Calu3 (cell line): ENCODE data around the gene SLC4A7. TPM values are rescaled to one million over a fixed set of nuclear protein-coding genes. Genes with fewer than 3 reads are reported as not detected.
"Not testable (repeated sequence)": the region's sequence is repeated elsewhere in the genome, so short reads cannot be mapped to it uniquely, and the experiment has no call there.

Experiments
- BruUV-seq: library from RNA; stranded (reverse); fragments of 400-500 nt; replicated peaks from 2 replicates; lab custom pipeline; 2021; lab: Mats Ljungman, UMichigan
- CTCF ChIA-PET: fragments of 300-600 bp; sonication (Branson Sonifier 250); formaldehyde crosslinking; loops from one replicate; lab custom pipeline; 2022; ENCODE audit warnings: antibody characterized with exemption; lab: Charles Lee
- DNase-seq: peaks from one replicate; pipeline ENCODE4 v3.0.0; 2022
- H3K27ac Mint-ChIP-seq: one replicate; pipeline ENCODE4 v1.8.0; 2022; ENCODE audit warnings: mixed read lengths; ENCODE audit not compliant: unreplicated experiment
- H3K27me3 Mint-ChIP-seq: one replicate; pipeline ENCODE4 v1.8.0; 2022; ENCODE audit warnings: mixed read lengths; ENCODE audit not compliant: unreplicated experiment
- H3K36me3 Mint-ChIP-seq: one replicate; pipeline ENCODE4 v1.8.0; 2022; ENCODE audit warnings: mild to moderate bottlenecking, moderate library complexity, mixed read lengths; ENCODE audit not compliant: insufficient read depth, unreplicated experiment
- H3K4me1 Mint-ChIP-seq: one replicate; pipeline ENCODE4 v1.8.0; 2022; ENCODE audit warnings: mild to moderate bottlenecking, low read depth, mixed read lengths; ENCODE audit not compliant: unreplicated experiment
- H3K4me3 Mint-ChIP-seq: one replicate; pipeline ENCODE4 v1.8.0; 2022; ENCODE audit warnings: mild to moderate bottlenecking, low read depth, moderate library complexity, mixed read lengths; ENCODE audit not compliant: unreplicated experiment
- H3K9me3 Mint-ChIP-seq: one replicate; pipeline ENCODE4 v1.8.0; 2022; ENCODE audit warnings: low read depth, mixed read lengths; ENCODE audit not compliant: unreplicated experiment
- intact Hi-C: fragments of 100-400 bp; cut with micrococcal nuclease; formaldehyde crosslinking; loops from one replicate; pipeline ENCODE4 v1.10.0; 2022; ENCODE audit not compliant: unreplicated experiment
- total RNA-seq: library from RNA; stranded (reverse); gene quantifications from 2 replicates; pipeline ENCODE4 v1.2.3, GENCODE V29; 2022
- TF ChIP-seq, protein P1 (sequence below): fragments of 200-600 bp; IDR thresholded peaks from one replicate; pipeline ENCODE4 v1.8.0; 2022; ENCODE audit warnings: antibody characterized with exemption; ENCODE audit not compliant: unreplicated experiment

The SLC4A7 gene
- total RNA-seq, 1 experiment from 2014 or later = 61.6 TPM

DNA sequence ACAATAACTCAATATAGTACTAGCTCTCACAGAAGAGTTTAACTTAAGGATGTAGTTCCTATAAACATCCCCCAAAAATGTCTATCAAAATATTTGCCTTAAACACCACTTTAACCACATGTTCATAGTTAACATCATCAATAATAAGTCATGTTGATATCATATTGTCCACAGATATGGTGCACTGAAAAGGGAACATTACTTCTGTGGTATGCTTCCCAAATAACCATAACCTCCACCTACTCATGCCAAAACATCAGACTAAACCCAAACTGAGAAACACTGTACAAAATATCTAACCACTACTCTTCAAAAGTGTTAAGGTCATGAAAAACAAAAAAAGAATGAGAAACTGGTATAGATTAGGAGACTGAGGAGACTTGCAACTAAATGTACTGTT lies 32.9 kb downstream of the SLC4A7 start:
- Mint-ChIP-seq H3K27me3 (no peaks in the 10 kb centered on the region), H3K36me3 (peaks cover 12% of the 10 kb centered on the region), H3K4me1 (peaks cover 8% of the 10 kb centered on the region), H3K4me3 (no peak overlapping the region), H3K9me3 (no peaks in the 10 kb centered on the region), H3K27ac (no peak overlapping the region)
- CTCF ChIA-PET = interaction anchor here (0.7 kb wide), 1 partner anchor 226 kb away, joined by 3 read pairs; no protein-coding TSS in a partner anchor
- no TSS peak for BruUV-seq
- intact Hi-C loops = no loop called here
- no peak for DNase-seq
- TF ChIP-seq, protein P1, sequence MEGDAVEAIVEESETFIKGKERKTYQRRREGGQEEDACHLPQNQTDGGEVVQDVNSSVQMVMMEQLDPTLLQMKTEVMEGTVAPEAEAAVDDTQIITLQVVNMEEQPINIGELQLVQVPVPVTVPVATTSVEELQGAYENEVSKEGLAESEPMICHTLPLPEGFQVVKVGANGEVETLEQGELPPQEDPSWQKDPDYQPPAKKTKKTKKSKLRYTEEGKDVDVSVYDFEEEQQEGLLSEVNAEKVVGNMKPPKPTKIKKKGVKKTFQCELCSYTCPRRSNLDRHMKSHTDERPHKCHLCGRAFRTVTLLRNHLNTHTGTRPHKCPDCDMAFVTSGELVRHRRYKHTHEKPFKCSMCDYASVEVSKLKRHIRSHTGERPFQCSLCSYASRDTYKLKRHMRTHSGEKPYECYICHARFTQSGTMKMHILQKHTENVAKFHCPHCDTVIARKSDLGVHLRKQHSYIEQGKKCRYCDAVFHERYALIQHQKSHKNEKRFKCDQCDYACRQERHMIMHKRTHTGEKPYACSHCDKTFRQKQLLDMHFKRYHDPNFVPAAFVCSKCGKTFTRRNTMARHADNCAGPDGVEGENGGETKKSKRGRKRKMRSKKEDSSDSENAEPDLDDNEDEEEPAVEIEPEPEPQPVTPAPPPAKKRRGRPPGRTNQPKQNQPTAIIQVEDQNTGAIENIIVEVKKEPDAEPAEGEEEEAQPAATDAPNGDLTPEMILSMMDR = no peak

DNA sequence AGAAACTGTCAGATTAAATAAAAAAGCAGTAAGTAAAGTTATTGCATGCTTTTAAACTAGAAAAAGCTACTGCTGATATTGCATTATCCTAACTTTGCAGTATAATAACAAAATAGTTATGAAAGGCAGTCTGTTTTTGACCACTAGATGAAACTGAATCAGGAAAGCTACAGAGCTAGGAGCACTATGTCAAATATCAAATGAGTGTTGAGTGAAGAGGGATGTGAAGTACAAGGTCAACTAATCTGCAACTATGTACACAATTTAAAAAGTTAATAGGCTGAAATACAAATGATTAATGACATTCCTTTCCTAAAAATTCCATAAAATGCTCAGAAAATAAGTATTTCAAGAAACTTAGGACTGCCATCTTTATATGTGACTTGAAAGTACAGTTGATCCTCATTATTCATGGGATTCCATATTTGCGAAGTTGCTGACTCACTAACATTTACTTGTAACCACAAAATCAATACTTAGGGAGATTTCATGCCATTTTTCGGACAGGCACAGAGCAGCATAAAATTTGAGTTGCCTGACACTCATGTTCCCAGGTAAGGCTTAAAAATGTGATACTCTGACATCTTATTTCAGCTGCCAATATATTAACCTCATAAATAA lies 34.5 kb downstream of the SLC4A7 start:
- Mint-ChIP-seq H3K27me3 (no peaks in the 10 kb centered on the region), H3K4me1 (peaks cover 8% of the 10 kb centered on the region), H3K4me3 (no peak overlapping the region), H3K27ac (no peak overlapping the region), H3K9me3 (no peaks in the 10 kb centered on the region), H3K36me3 (peaks cover 20% of the 10 kb centered on the region)
- DNase-seq = peak; percentile 13
- intact Hi-C loops = no loop called here
- CTCF ChIA-PET = no interaction called here
- TF ChIP-seq, protein P1 = no peak
- no TSS peak for BruUV-seq

DNA sequence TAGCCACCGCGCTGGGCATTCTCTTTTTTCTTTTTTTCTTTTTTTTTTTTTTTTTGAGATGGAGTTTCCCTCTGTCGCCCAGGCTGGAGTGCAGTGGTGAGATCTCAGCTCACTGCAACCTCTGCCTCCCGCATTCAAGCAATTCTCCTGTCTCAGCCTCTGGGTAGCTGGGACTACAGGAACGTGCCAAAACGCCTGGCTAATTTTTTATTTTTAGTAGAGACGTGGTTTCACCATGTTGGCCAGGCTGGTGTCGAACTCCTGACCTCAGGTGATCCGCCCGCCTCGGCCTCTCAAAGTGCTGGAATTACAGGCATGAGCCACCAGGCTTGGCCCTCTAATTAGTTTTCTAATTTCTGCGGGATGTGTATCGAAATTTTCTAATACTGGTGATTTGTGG lies 41.2 kb downstream of the SLC4A7 start:
- H3K36me3 Mint-ChIP-seq = peaks cover 23% of the 10 kb centered on the region
- H3K4me1 Mint-ChIP-seq, H3K9me3 Mint-ChIP-seq, CTCF ChIA-PET, DNase-seq, intact Hi-C loops, BruUV-seq, H3K4me3 Mint-ChIP-seq, H3K27me3 Mint-ChIP-seq, H3K27ac Mint-ChIP-seq: not testable (repeated sequence)

DNA sequence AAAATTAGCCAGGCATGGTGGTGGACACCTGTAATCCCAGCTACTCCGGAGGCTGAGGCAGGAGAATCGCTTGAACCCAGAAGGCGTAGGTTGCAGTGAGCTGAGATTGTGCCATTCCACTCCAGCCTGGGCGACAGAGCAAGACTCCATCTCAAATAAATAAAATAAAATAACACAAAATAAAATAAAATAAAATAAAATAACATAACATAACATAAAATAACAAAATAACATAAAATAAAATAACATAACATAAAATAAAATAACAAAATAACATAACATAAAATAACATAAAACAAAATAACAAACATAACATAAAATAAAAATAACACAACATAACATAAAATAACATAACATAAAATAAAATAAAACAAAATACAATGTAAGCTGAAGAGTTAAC lies 45.8 kb downstream of the SLC4A7 start:
- CTCF ChIA-PET = not testable (repeated sequence)
- peaks cover 22% of the 10 kb centered on the region for H3K36me3 Mint-ChIP-seq

DNA sequence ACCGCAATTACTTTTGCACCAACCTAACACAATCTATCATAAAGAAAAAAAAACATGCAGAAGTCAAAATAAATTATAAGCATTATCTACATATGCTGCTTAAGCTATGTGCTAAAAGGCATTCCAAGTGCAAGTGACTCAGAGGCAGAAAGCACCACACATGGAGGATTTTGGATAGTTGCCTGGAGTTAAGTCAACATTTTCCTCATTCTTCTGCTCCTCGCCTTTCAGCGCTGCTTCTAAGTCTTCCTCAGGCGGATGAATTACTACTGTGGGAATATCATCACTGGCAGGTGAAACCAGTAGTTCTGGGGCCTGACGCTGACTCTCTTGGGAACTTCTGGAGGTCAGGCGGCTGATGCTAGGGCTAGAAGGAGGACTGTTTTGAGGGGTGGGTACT lies 53.1 kb downstream of the SLC4A7 start:
- CTCF ChIA-PET = interaction anchor here (1.1 kb wide), 1 partner anchor 27 kb away, joined by 3 read pairs; no protein-coding TSS in a partner anchor
- Mint-ChIP-seq H3K9me3 (no peaks in the 10 kb centered on the region), H3K4me3 (no peak overlapping the region), H3K27ac (peak overlapping the region; percentile 33), H3K27me3 (no peaks in the 10 kb centered on the region), H3K36me3 (peaks cover 27% of the 10 kb centered on the region), H3K4me1 (peaks cover 10% of the 10 kb centered on the region)
- TF ChIP-seq, protein P1 = no peak
- peak; percentile 50 for DNase-seq
- BruUV-seq = no TSS peak
- intact Hi-C loops = loop anchor here (5.0 kb wide), 1 partner anchor 251 kb away; no protein-coding TSS in a partner anchor

More for the DNA sequence above, 45.8 kb downstream of the SLC4A7 start:
- H3K4me1 Mint-ChIP-seq, H3K4me3 Mint-ChIP-seq, BruUV-seq, H3K27ac Mint-ChIP-seq, H3K9me3 Mint-ChIP-seq, DNase-seq, intact Hi-C loops, H3K27me3 Mint-ChIP-seq: not testable (repeated sequence)
